ENCODE results near the gene IL12RB2.
"Not testable (repeated sequence)": the region's sequence is repeated elsewhere in the genome, so short reads cannot be mapped to it uniquely, and the experiment has no call there.

The IL12RB2 gene

DNA sequence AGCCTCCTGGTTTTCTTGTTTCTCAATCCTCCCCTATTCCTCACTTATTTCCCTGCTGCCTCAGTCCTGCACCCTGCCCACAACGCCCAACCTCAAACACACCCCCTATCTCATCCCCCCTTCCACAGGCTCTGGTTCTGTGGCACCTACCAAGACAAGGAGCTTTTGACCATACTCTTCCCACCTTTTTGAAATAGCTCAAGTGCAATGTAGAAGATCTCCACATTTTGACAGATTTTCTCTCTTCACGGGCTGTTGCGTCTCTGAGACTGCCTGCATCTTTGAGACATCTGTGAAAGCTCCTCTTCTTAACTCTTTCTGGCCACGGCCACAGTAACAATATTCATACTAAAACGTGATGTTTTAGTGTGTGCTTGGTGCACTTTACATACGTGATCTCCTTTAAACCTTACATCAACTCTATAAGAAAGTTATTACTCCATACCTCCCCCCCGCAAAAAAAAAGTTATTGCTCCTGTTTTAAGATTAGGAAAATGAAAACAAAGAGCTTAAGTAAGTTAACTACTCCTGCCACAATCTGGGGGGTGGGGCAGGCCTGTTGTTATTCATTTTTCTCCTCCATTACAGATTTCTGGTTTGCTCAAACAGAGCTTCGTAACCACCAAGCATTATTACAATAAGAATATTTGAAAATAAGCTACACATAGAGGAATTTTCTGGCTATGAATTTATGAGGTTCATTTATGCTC, 124.4 kb downstream of the IL12RB2 start:
- DNase-seq (ENCODE audit: low read depth) = no peak

- no peak for DNase-seq (ENCODE audit: low read depth)
These were observed 125.1 kb downstream of the IL12RB2 start for GRCh38 chr1:67432745-67433144.

DNA sequence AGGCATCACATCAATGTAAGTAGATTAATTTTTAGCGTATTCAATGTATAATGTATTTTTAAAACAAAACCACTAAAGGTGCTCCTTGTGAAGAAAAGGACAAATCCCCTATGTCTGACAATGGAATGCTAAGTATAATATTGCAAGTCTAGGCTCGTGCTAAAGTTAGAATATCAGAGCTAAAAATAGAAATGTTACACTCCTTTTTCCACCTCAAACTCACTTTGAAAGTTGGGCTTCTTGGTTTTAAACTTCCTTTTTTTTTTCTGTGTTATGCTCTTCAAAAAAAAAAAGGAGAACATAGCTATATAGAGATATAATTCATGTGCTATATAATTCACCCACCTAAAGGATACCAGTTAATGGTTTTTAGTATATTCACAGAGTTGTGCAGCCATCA, 126.2 kb downstream of the IL12RB2 start:
- DNase-seq (ENCODE audit: low read depth) = no peak

DNA sequence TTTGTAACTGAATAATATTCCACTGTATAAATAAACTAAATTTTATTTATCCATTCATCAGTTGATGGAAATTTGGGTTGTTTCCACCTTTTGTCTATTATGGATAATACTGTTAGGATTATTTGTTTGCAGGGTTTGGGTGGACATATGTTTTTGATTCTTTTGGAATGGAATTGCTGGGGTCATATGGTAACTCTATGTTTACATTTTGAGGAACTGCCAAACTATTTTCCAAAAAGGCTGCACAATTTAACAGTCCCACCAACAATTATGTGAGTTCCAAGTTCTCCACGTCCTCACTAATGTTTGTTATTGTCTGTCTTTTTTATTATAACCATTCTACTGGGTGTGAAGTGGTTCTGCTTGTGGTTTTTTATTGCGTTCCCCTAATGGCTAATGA, 126.8 kb downstream of the IL12RB2 start:
- no peak for DNase-seq (ENCODE audit: low read depth)

GRCh38 chr1:67436511-67437055, 128.9 kb downstream of the IL12RB2 start:
- DNase-seq (ENCODE audit: low read depth) = no peak

- DNase-seq (ENCODE audit: low read depth) = no peak
These were observed 130.3 kb downstream of the IL12RB2 start for GRCh38 chr1:67437961-67438360.

- DNase-seq (ENCODE audit: low read depth) = no peak
These were observed 131.8 kb downstream of the IL12RB2 start for GRCh38 chr1:67439277-67440029.

DNA sequence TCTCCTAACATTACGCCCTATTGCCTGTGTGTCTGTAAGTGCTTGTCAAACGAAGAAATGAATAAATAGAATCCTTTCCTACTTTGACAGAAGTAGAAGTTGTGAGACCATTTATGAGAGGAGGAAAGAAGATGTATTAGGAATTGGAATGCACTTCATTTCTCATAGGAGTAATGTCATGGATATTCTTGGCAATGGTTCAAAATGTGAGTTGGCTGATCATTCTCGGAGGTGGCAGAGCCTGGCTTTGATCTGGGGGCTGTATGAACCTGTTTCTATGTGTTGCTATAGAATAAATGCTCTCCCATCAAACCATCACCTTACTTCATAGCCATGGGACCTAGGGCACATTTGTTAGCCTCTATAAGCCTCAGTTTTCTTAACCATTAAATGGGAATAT, 132.7 kb downstream of the IL12RB2 start:
- no peak for DNase-seq (ENCODE audit: low read depth)

- DNase-seq (ENCODE audit: low read depth) = peak; percentile 45
These were observed 133.5 kb downstream of the IL12RB2 start for GRCh38 chr1:67441183-67441582.

DNA sequence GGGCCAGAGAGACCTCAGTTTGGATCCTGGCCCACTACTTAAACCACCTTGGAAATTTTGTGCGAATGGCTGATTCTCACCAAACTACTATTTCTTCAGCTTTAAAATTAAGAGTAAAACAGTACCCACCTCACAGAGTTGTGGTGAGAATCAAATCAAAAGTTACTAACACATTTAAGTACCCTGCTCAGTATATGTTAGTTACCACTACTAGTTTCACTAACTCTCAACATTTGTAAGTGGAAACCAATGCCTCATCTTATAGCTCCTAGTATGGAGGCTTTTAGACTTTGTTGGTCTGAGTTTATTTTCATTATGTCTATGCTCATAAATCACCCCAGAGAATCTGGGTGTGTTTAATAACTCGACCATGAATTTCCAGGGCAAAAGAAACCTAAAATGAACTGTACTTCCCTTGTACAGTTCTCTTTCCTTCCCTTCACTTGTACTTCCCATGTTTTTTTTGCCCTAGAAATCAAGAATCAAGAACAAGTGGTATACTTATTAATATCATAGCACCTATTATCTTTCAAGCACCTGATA, 134.1 kb downstream of the IL12RB2 start:
- no peak for DNase-seq (ENCODE audit: low read depth)

- DNase-seq (ENCODE audit: low read depth) = not testable (repeated sequence)
These were observed 138.3 kb downstream of the IL12RB2 start for GRCh38 chr1:67446014-67446413.

Data from stromal cell of bone marrow (primary cell).